ENCODE measurements around the gene NRM. TPM values are rescaled to one million over a fixed set of nuclear protein-coding genes. Genes with fewer than 3 reads are reported as not detected.
A peak's percentile ranks its signal among the peaks of the same experiment; 100 is the strongest.

The NRM gene
- polyA plus RNA-seq, 1 donor from 2014 or later = 7.1 TPM

DNA sequence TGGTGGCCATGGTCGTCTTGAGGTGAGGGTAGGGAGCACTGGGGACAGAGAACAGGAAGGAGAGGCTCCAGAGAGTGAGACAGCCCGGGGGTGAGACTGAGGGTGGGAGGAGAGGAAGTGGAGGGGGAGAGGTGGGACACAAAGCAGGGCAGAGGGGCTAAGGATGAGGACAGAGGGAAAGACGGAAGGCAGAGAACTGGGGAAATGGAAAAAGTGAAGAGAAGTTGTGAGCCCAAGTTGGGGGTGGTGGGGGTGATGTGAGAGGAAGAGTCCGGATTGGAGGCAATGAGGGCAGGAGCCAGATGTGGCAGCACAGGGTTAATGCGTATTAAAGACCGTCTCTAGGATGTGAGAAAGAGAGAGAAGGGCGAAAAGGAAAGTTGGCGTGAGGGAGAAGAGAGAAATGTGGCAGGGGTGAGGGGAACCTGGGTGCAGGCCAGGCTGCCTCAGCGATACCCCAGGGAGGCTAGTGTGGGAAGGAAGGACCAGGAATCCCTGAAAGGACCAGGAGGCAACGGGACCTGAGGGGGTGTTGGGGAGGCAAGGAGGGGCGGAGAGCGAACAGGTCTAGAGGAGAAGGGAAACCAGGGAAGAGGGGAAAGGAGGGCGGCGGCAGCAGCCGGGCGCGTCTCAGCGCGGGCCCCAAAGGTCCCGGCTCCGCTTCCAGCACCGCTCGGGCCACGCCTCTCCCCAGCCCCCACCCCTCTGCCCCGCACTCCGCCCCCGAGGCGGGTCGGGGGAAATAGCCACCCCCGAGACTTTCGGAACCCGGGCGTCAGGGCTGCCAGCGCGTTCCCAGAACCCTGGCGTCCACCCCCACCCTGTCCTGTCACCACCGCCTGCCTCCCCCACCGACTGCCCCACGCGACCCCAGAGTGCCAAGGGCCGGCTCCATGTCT, 4.5 kb downstream of the NRM start, which contains the start of gene PPP1R18:
Gene PPP1R18, minus strand, starts transcription at position 637 of the 899 bp plus-strand sequence. Its CDS starts 627 bp downstream, at position 10.
- peak within 1 kb of the TSS; percentile 85 for H2AFZ ChIP-seq (ENCODE audit: low read depth, low read length)

More for the DNA sequence above, 4.5 kb downstream of the NRM start, which contains the start of gene PPP1R18:
- no peak for TF ChIP-seq TAF1 (IDR thresholded peaks at IDR 0.05; ENCODE audit: low read depth)
- no peak for TF ChIP-seq MXI1 (conservative IDR thresholded peaks at IDR 0.05; ENCODE audit: poor library complexity, severe bottlenecking)
- TF ChIP-seq REST (IDR thresholded peaks at IDR 0.05; ENCODE audit: borderline replicate concordance) = no peak
- no peak for TF ChIP-seq CTCF (IDR thresholded peaks at IDR 0.05; ENCODE audit: poor library complexity, severe bottlenecking)
- no peak for TF ChIP-seq EP300 (conservative IDR thresholded peaks at IDR 0.05; ENCODE audit: poor library complexity, severe bottlenecking)
- no peak for TF ChIP-seq EZH2 (IDR thresholded peaks at IDR 0.05; ENCODE audit: borderline replicate concordance, insufficient read depth, low read length, poor library complexity, severe bottlenecking)
- TF ChIP-seq SMC3 (conservative IDR thresholded peaks at IDR 0.05; ENCODE audit: poor library complexity) = no peak
- TF ChIP-seq POLR2AphosphoS5 (IDR thresholded peaks at IDR 0.05) = no peak
- TF ChIP-seq RAD21 (conservative IDR thresholded peaks at IDR 0.05) = no peak
- peak within 1 kb of the TSS; percentile 95 for H3K4me2 ChIP-seq (ENCODE audit: low read length)
- peaks cover 34% of the 10 kb centered on the region for H4K20me1 ChIP-seq (ENCODE audit: insufficient read depth)
- no peaks in the 10 kb centered on the region for H3K36me3 ChIP-seq (ENCODE audit: insufficient read depth, low read length)
- peak within 1 kb of the TSS; percentile 99 for H3K4me3 ChIP-seq (ENCODE audit: low read length)
- no peaks in the 10 kb centered on the region for H3K27me3 ChIP-seq (ENCODE audit: insufficient read depth, low read depth, low read length)
- no peaks in the 10 kb centered on the region for H3K9me2 ChIP-seq (ENCODE audit: insufficient read depth, low read length)
- H3K9me3 ChIP-seq (ENCODE audit: low read length) = no peaks in the 10 kb centered on the region
- H3K9ac ChIP-seq (ENCODE audit: low read length) = peak within 1 kb of the TSS; percentile 100
- H3K27ac ChIP-seq (ENCODE audit: low read length) = peak within 1 kb of the TSS; percentile 94
- H3F3A ChIP-seq (ENCODE audit: insufficient read depth, low read length, poor library complexity, severe bottlenecking) = no peaks in the 10 kb centered on the region
- H3K79me2 ChIP-seq (replicated peaks; ENCODE audit: insufficient read depth, low read length) = peaks cover 83% of the 10 kb centered on the region
